Choroid plexus epithelial cell (primary cell): Measurements from ENCODE around the gene SDCBP2.

Source experiments
- DNase-seq: peaks from one replicate; pipeline ENCODE4 v3.0.0-alpha.2; 2010; ENCODE audit warnings: low read depth
- H3K4me3 ChIP-seq: 2 replicates; pipeline ENCODE4 v1.5.1; 2011; ENCODE audit warnings: low read depth, mild to moderate bottlenecking, control low read depth, low read length, moderate library complexity
- CTCF ChIP-seq: conservative IDR thresholded peaks from 2 replicates; pipeline ENCODE4 v1.5.1; 2011; ENCODE audit warnings: low read depth, mild to moderate bottlenecking, control low read depth, inconsistent platforms, low read length, moderate library complexity

SDCBP2 gene

GRCh38 chr20:1295276-1295930 lies 33.5 kb downstream of the SDCBP2 start:
- H3K4me3 ChIP-seq = no peak overlapping the region
- DNase-seq = no peak
- no peak for TF ChIP-seq CTCF

- H3K4me3 ChIP-seq = no peak overlapping the region
- TF ChIP-seq CTCF = no peak
- no peak for DNase-seq
Observed at GRCh38 chr20:1294497-1294896, 34.4 kb downstream of the SDCBP2 start.

GRCh38 chr20:1293641-1294379 lies 35.1 kb downstream of the SDCBP2 start:
- DNase-seq = no peak
- no peak overlapping the region for H3K4me3 ChIP-seq
- no peak for TF ChIP-seq CTCF

- no peak for TF ChIP-seq CTCF
- H3K4me3 ChIP-seq = no peak overlapping the region
Observed at GRCh38 chr20:1292620-1293019, 36.3 kb downstream of the SDCBP2 start.

GRCh38 chr20:1291191-1291741 lies 37.7 kb downstream of the SDCBP2 start:
- DNase-seq = peak; percentile 56
- no peak overlapping the region for H3K4me3 ChIP-seq
- TF ChIP-seq CTCF = no peak

More at GRCh38 chr20:1292620-1293019, 36.3 kb downstream of the SDCBP2 start:
- no peak for DNase-seq

- TF ChIP-seq CTCF = no peak
- H3K4me3 ChIP-seq = no peak overlapping the region
- no peak for DNase-seq
Observed at GRCh38 chr20:1287787-1288569, 41.0 kb downstream of the SDCBP2 start.
